Neural progenitor cell (in vitro differentiated cells): ENCODE measurements around the gene SLC17A9. TPM values are rescaled to one million over a fixed set of nuclear protein-coding genes. Genes with fewer than 3 reads are reported as not detected.
A peak's percentile ranks its signal among the peaks of the same experiment; 100 is the strongest.

Experiments used
- DNase-seq: peaks from one replicate; pipeline ENCODE4 v3.0.0-alpha.2; 2016; ENCODE audit warnings: low spot score
- H2AFZ ChIP-seq: fragments of 200-600 bp; sonication (generic); replicated peaks from 2 replicates; pipeline ENCODE4 v1.6.1; 2016; ENCODE audit warnings: antibody characterized with exemption
- H3F3A ChIP-seq: fragments of 200-600 bp; sonication (generic); 2 replicates; pipeline ENCODE4 v1.6.1; 2016; ENCODE audit warnings: antibody characterized with exemption, low read depth
- H3K27ac ChIP-seq: fragments of 200-600 bp; sonication (generic); 2 replicates; pipeline ENCODE4 v1.5.1; 2016; ENCODE audit warnings: mild to moderate bottlenecking
- H3K27me3 ChIP-seq: fragments of 200-600 bp; sonication (generic); 2 replicates; pipeline ENCODE4 v1.6.1; 2016; ENCODE audit warnings: mild to moderate bottlenecking, moderate library complexity
- H3K36me3 ChIP-seq: fragments of 200-600 bp; sonication (generic); 2 replicates; pipeline ENCODE4 v1.5.1; 2016
- H3K4me1 ChIP-seq: fragments of 200-600 bp; sonication (generic); 2 replicates; pipeline ENCODE4 v1.6.1; 2016; ENCODE audit warnings: mixed run types
- H3K4me2 ChIP-seq: fragments of 200-600 bp; sonication (generic); 2 replicates; pipeline ENCODE4 v1.6.1; 2016
- H3K4me3 ChIP-seq: fragments of 200-600 bp; sonication (generic); 2 replicates; pipeline ENCODE4 v1.5.1; 2016
- H3K79me2 ChIP-seq: fragments of 200-600 bp; sonication (generic); 2 replicates; pipeline ENCODE4 v1.6.1; 2016; ENCODE audit warnings: low read depth
- H3K9ac ChIP-seq: fragments of 200-600 bp; sonication (generic); 2 replicates; pipeline ENCODE4 v1.6.1; 2016
- H3K9me3 ChIP-seq: fragments of 200-600 bp; sonication (generic); 2 replicates; pipeline ENCODE4 v1.5.1; 2016; ENCODE audit warnings: low read depth
- H4K20me1 ChIP-seq: fragments of 200-600 bp; sonication (generic); 2 replicates; pipeline ENCODE4 v1.6.1; 2016; ENCODE audit warnings: low read depth
- H3K27ac Mint-ChIP-seq: 3 replicates; pipeline ENCODE4 v1.8.0; 2021; ENCODE audit warnings: mixed read lengths
- H3K27me3 Mint-ChIP-seq: 2 replicates; pipeline ENCODE4 v1.8.0; 2022; ENCODE audit warnings: low read depth, mild to moderate bottlenecking, inconsistent platforms, moderate library complexity, mixed read lengths; ENCODE audit not compliant: insufficient read depth
- H3K36me3 Mint-ChIP-seq: 3 replicates; pipeline ENCODE4 v1.8.0; 2021; ENCODE audit warnings: mixed read lengths
- H3K4me1 Mint-ChIP-seq: 3 replicates; pipeline ENCODE4 v1.8.0; 2021; ENCODE audit warnings: mixed read lengths
- H3K4me3 Mint-ChIP-seq: 3 replicates; pipeline ENCODE4 v1.8.0; 2021; ENCODE audit warnings: mild to moderate bottlenecking, moderate library complexity, mixed read lengths
- H3K9me3 Mint-ChIP-seq: 3 replicates; pipeline ENCODE4 v1.8.0; 2020; ENCODE audit warnings: mixed read lengths
- EZH2 ChIP-seq: fragments of 200-600 bp; sonication (generic); IDR thresholded peaks from 2 replicates; pipeline ENCODE4 v1.6.1; 2017; ENCODE audit warnings: antibody characterized with exemption, mild to moderate bottlenecking, moderate library complexity
- EZH2phosphoT487 ChIP-seq: fragments of 200-600 bp; sonication (generic); IDR thresholded peaks from 2 replicates; pipeline ENCODE4 v1.6.1; 2017; ENCODE audit warnings: antibody characterized with exemption
- total RNA-seq: library from RNA; depleted of rRNA; stranded (reverse); fragments of >200 nt; gene quantifications from 2 replicates; pipeline ENCODE4 v1.2.3, GENCODE V29; 2015; ENCODE audit warnings: low replicate concordance
- TF ChIP-seq, protein P1 (sequence below): fragments of 200-600 bp; sonication (generic); IDR thresholded peaks from 2 replicates; pipeline ENCODE4 v1.5.1; 2017; ENCODE audit warnings: antibody characterized with exemption, mild to moderate bottlenecking

Gene SLC17A9
- total RNA-seq, 1 donor from 2014 or later: 0.17 TPM

DNA sequence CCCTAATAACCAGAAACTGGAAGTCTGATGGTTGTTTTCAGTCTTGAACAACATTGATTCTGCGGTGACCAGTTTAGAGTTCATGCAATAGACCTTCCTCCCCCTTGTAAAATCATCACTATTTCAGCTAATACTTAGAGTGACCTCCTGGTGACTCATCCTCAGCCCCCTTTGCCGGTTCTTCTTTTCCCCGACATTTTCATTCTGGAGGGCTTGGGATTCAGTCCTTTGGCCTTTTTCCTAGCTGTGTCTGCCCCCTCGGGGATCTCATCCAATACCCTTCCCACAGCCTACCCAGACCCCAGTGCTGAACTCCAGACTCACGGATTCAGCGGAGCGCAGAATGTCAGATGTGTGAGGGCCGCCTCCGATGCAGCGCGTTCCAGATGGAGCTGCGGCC lies 61.8 kb downstream of the SLC17A9 start:
- Mint-ChIP-seq H3K27ac (no peak overlapping the region), H3K4me3 (peak overlapping the region; percentile 76), H3K27me3 (peaks cover 33% of the 10 kb centered on the region), H3K9me3 (peaks cover 22% of the 10 kb centered on the region), H3K4me1 (peaks cover 26% of the 10 kb centered on the region), H3K36me3 (peaks cover 5% of the 10 kb centered on the region)
- Histone ChIP-seq H3K36me3 (no peaks in the 10 kb centered on the region), H3K4me1 (peaks cover 13% of the 10 kb centered on the region), H3K4me2 (peak overlapping the region; percentile 68), H4K20me1 (no peaks in the 10 kb centered on the region), H3K27ac (no peak overlapping the region), H3K79me2 (no peaks in the 10 kb centered on the region), H3K9me3 (peaks cover 5% of the 10 kb centered on the region), H3K27me3 (peaks cover 51% of the 10 kb centered on the region), H2AFZ (peak overlapping the region; percentile 83), H3K4me3 (peak overlapping the region; percentile 23), H3K9ac (no peak overlapping the region), H3F3A (peaks cover 15% of the 10 kb centered on the region)
- TF ChIP-seq EZH2phosphoT487 (peak; percentile 48), EZH2 (no peak)
- no peak for DNase-seq

DNA sequence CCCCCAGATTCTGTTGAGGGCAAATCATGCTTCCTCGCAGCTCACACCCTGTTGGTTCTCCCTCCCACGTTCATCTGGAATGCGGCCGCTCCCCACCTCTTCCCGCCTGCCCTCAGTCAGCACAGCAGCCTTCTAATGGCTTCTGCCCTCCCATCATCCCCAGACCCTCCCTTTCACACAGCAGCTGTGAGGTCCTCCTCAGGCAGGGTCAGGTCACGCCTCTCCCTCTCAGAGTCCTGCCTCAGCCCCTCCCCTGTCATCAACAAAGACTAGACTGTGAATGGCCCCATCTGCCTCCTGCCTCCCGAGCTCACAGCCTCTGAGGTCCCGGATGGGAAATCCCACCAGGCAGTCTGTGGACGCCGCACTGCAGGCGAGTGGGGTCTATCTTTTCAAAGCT lies 62.2 kb downstream of the SLC17A9 start:
- DNase-seq: peak; percentile 94
- no peaks in the 10 kb centered on the region for H3K79me2 ChIP-seq
- no peaks in the 10 kb centered on the region for H4K20me1 ChIP-seq
- H3K4me1 Mint-ChIP-seq: peaks cover 30% of the 10 kb centered on the region
- H3K36me3 ChIP-seq: no peaks in the 10 kb centered on the region
- H3K4me1 ChIP-seq: peaks cover 13% of the 10 kb centered on the region
- H3K9ac ChIP-seq: no peak overlapping the region
- peak overlapping the region; percentile 61 for H3K27ac Mint-ChIP-seq
- H3K4me3 Mint-ChIP-seq: peak overlapping the region; percentile 76
- peaks cover 37% of the 10 kb centered on the region for H3K27me3 Mint-ChIP-seq
- H3K27me3 ChIP-seq: peaks cover 47% of the 10 kb centered on the region
- no peak overlapping the region for H3K27ac ChIP-seq
- peak overlapping the region; percentile 23 for H3K4me3 ChIP-seq
- peak overlapping the region; percentile 83 for H2AFZ ChIP-seq
- H3K9me3 Mint-ChIP-seq: peaks cover 23% of the 10 kb centered on the region
- H3K36me3 Mint-ChIP-seq: peaks cover 5% of the 10 kb centered on the region
- peaks cover 5% of the 10 kb centered on the region for H3K9me3 ChIP-seq
- peaks cover 15% of the 10 kb centered on the region for H3F3A ChIP-seq
- H3K4me2 ChIP-seq: peak overlapping the region; percentile 68
- TF ChIP-seq, protein P1, sequence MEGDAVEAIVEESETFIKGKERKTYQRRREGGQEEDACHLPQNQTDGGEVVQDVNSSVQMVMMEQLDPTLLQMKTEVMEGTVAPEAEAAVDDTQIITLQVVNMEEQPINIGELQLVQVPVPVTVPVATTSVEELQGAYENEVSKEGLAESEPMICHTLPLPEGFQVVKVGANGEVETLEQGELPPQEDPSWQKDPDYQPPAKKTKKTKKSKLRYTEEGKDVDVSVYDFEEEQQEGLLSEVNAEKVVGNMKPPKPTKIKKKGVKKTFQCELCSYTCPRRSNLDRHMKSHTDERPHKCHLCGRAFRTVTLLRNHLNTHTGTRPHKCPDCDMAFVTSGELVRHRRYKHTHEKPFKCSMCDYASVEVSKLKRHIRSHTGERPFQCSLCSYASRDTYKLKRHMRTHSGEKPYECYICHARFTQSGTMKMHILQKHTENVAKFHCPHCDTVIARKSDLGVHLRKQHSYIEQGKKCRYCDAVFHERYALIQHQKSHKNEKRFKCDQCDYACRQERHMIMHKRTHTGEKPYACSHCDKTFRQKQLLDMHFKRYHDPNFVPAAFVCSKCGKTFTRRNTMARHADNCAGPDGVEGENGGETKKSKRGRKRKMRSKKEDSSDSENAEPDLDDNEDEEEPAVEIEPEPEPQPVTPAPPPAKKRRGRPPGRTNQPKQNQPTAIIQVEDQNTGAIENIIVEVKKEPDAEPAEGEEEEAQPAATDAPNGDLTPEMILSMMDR: no peak
- no peak for TF ChIP-seq EZH2phosphoT487

DNA sequence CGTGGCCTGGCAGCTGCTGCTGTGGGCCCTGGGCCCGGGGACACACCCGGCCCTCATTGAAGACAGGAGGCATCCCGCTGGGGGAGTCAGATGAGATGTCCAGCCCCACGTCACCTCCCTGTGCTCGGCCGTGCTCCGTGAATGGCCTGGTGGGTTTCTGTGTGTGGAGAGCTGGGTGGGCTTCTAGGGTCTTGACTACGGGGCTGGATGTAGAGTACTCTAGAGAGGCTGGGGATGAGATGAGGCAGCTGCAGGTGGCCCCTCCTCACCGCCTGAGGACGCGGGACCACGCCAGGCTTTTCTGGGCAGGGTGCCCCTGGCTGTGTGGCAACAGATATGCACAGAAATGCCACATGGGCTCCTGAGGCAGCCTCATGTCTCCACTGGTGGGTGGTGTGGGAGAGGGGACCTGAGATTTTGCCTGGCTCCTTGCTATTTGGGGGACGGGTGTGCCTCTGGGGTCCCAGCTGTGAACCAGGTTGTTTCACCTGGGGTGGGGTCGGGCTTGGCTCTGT lies 62.7 kb downstream of the SLC17A9 start:
- Histone ChIP-seq H4K20me1 (no peaks in the 10 kb centered on the region), H3K4me3 (no peak overlapping the region), H3K27ac (no peak overlapping the region), H2AFZ (peak overlapping the region; percentile 83), H3K4me1 (peaks cover 13% of the 10 kb centered on the region), H3K36me3 (no peaks in the 10 kb centered on the region), H3K27me3 (peaks cover 42% of the 10 kb centered on the region), H3K9me3 (peaks cover 5% of the 10 kb centered on the region), H3K79me2 (no peaks in the 10 kb centered on the region), H3F3A (peaks cover 15% of the 10 kb centered on the region), H3K4me2 (peak overlapping the region; percentile 68), H3K9ac (no peak overlapping the region)
- TF ChIP-seq, protein P1: no peak
- TF ChIP-seq EZH2 (no peak), EZH2phosphoT487 (no peak)
- peak overlapping the region; percentile 76 for H3K4me3 Mint-ChIP-seq
- H3K27ac Mint-ChIP-seq: peak overlapping the region; percentile 61
- peaks cover 35% of the 10 kb centered on the region for H3K27me3 Mint-ChIP-seq
- H3K9me3 Mint-ChIP-seq: peaks cover 24% of the 10 kb centered on the region
- DNase-seq: no peak
- peaks cover 5% of the 10 kb centered on the region for H3K36me3 Mint-ChIP-seq
- H3K4me1 Mint-ChIP-seq: peaks cover 31% of the 10 kb centered on the region

DNA sequence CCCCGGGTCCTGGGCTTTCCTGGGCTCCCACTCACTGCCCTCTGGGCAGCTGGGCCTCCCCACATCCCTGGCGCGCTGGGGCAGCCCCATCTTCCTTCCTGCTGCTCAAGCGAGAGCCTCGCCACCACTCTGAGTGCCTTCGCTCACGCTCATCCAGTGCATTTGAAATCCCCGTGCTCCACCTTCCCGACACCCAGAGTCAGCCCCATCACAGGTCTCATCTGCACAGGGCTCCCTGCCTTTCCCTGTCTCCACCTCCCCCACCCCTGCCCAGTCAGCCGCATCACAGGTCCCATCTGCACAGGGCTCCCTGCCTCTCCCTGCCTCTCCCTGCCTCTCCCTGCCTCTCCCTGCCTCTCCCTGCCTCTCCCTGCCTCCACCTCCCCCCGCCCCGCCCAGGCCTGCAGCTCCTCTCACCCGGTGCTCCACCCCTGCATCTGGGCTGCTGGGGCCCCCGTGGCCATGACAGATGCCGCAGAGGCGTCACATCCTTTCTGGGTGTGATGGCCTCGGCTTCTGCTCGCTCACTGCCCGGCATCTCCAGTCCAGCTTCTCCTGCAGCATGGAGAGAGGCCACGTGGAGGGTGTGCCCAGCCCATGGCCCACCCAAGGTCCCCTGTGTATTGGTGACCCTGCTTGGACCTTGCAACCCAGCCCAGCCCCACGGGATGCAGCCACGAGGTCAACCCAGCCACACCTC lies 63.3 kb downstream of the SLC17A9 start:
- H3K4me3 Mint-ChIP-seq: peak overlapping the region; percentile 76
- H3K27me3 Mint-ChIP-seq: peaks cover 33% of the 10 kb centered on the region
- Histone ChIP-seq H3K36me3 (no peaks in the 10 kb centered on the region), H3K4me3 (no peak overlapping the region), H3K4me2 (peak overlapping the region; percentile 68), H3K9me3 (peaks cover 5% of the 10 kb centered on the region), H2AFZ (no peak overlapping the region), H3K27ac (no peak overlapping the region), H3K4me1 (peaks cover 13% of the 10 kb centered on the region), H4K20me1 (no peaks in the 10 kb centered on the region), H3K9ac (no peak overlapping the region), H3F3A (peaks cover 15% of the 10 kb centered on the region), H3K27me3 (peaks cover 36% of the 10 kb centered on the region), H3K79me2 (no peaks in the 10 kb centered on the region)
- TF ChIP-seq EZH2: no peak
- TF ChIP-seq EZH2phosphoT487: no peak
- TF ChIP-seq, protein P1: no peak
- H3K4me1 Mint-ChIP-seq: peaks cover 29% of the 10 kb centered on the region
- peaks cover 29% of the 10 kb centered on the region for H3K9me3 Mint-ChIP-seq
- H3K36me3 Mint-ChIP-seq: peaks cover 5% of the 10 kb centered on the region
- no peak for DNase-seq
- no peak overlapping the region for H3K27ac Mint-ChIP-seq
